ENCODE measurements around the gene WRNIP1.

The WRNIP1 gene

GRCh38 chr6:2772840-2773239 is 7.6 kb downstream of the WRNIP1 start:
- peak overlapping the region; percentile 81 for H3K9ac ChIP-seq (ENCODE audit: low read depth, low read length, poor library complexity, severe bottlenecking)
- no peaks in the 10 kb centered on the region for H3K9me2 ChIP-seq (replicated peaks; ENCODE audit: low read depth, low read length)
- H3K4me1 ChIP-seq (ENCODE audit: insufficient read depth, low read length, poor library complexity, severe bottlenecking), result peaks cover 78% of the 10 kb centered on the region
- H3K27me3 ChIP-seq (ENCODE audit: insufficient read depth, low read length, poor library complexity, severe bottlenecking), result no peaks in the 10 kb centered on the region
- H3K9me3 ChIP-seq (ENCODE audit: insufficient read depth, low read depth, low read length), result no peaks in the 10 kb centered on the region
- peak overlapping the region; percentile 98 for H3K4me3 ChIP-seq (ENCODE audit: low read length, poor library complexity, severe bottlenecking)
- H3F3A ChIP-seq (ENCODE audit: low read depth), result no peaks in the 10 kb centered on the region
- H4K20me1 ChIP-seq (ENCODE audit: insufficient read depth, low read length, poor library complexity, severe bottlenecking), result peaks cover 78% of the 10 kb centered on the region
- H3K36me3 ChIP-seq (ENCODE audit: insufficient read depth, low read length), result peaks cover 37% of the 10 kb centered on the region; the same call in 1 of the 2 replicates
- H2AFZ ChIP-seq (ENCODE audit: low read length), result no peak overlapping the region
- H3K4me2 ChIP-seq (ENCODE audit: low read depth, low read length, poor library complexity, severe bottlenecking), result peak overlapping the region; percentile 84
- H3K79me2 ChIP-seq (ENCODE audit: insufficient read depth, low read length), result peaks cover 99% of the 10 kb centered on the region
- TF ChIP-seq EZH2phosphoT487 (IDR thresholded peaks at IDR 0.05; ENCODE audit: borderline replicate concordance), result no peak
- no peak for TF ChIP-seq CTCF (conservative IDR thresholded peaks at IDR 0.05; ENCODE audit: low read length)

DNA sequence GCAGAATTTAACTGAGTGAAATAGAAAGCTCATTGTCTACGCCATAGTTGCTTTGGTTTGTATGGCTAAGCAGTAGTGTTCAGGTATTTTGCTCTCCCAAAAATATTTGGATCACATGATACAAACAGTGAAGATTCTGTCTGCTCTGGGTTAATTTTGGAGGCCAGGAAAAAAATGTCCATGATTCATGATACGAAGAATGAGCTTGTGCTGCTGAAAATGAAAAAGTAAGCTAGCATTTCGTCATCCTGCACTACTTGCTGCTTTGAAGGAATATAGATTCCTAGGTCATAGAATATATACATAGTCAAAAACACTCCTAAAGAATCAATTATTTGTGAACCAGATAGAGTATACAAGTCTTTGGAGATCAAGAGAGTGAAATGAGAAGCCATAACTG is 8.3 kb downstream of the WRNIP1 start:
- peak overlapping the region; percentile 17 for H3K9ac ChIP-seq (ENCODE audit: low read depth, low read length, poor library complexity, severe bottlenecking)
- peak overlapping the region; percentile 84 for H3K4me2 ChIP-seq (ENCODE audit: low read depth, low read length, poor library complexity, severe bottlenecking)
- TF ChIP-seq EZH2phosphoT487 (IDR thresholded peaks at IDR 0.05; ENCODE audit: borderline replicate concordance), result no peak
- no peak for TF ChIP-seq CTCF (conservative IDR thresholded peaks at IDR 0.05; ENCODE audit: low read length)
- peaks cover 99% of the 10 kb centered on the region for H3K79me2 ChIP-seq (ENCODE audit: insufficient read depth, low read length)
- peaks cover 72% of the 10 kb centered on the region for H4K20me1 ChIP-seq (ENCODE audit: insufficient read depth, low read length, poor library complexity, severe bottlenecking)
- H3F3A ChIP-seq (ENCODE audit: low read depth), result no peaks in the 10 kb centered on the region
- no peak overlapping the region for H2AFZ ChIP-seq (ENCODE audit: low read length)
- H3K4me3 ChIP-seq (ENCODE audit: low read length, poor library complexity, severe bottlenecking), result peak overlapping the region; percentile 98
- no peaks in the 10 kb centered on the region for H3K27me3 ChIP-seq (ENCODE audit: insufficient read depth, low read length, poor library complexity, severe bottlenecking)
- peaks cover 73% of the 10 kb centered on the region for H3K4me1 ChIP-seq (ENCODE audit: insufficient read depth, low read length, poor library complexity, severe bottlenecking)
- no peaks in the 10 kb centered on the region for H3K9me3 ChIP-seq (ENCODE audit: insufficient read depth, low read depth, low read length)
- peaks cover 43% of the 10 kb centered on the region; the same call in 1 of the 2 replicates for H3K36me3 ChIP-seq (ENCODE audit: insufficient read depth, low read length)
- H3K9me2 ChIP-seq (replicated peaks; ENCODE audit: low read depth, low read length), result no peaks in the 10 kb centered on the region

DNA sequence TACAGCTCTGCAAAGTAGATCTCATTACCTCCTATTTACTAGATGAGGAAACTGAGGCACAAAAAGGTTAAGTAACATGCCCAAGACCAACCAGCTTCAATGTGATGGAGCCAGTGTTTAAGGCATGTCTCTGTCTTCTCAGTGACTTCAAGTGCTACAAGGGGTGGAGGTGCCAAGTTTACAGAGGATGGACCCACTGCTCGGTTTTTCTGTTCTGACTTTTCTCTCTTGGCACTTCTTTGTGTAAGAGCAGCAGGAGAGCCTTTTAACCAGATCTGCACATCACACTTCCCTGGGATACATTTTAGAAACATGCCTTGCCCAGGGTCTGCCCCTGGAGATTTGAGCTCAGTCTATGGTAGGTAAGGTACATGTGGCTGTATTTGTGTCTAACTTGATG is 9.8 kb downstream of the WRNIP1 start:
- H3K9ac ChIP-seq (ENCODE audit: low read depth, low read length, poor library complexity, severe bottlenecking), result no peak overlapping the region
- peaks cover 57% of the 10 kb centered on the region for H4K20me1 ChIP-seq (ENCODE audit: insufficient read depth, low read length, poor library complexity, severe bottlenecking)
- peaks cover 99% of the 10 kb centered on the region for H3K79me2 ChIP-seq (ENCODE audit: insufficient read depth, low read length)
- H3K36me3 ChIP-seq (ENCODE audit: insufficient read depth, low read length), result peaks cover 58% of the 10 kb centered on the region; the same call in 1 of the 2 replicates
- no peak overlapping the region for H2AFZ ChIP-seq (ENCODE audit: low read length)
- no peaks in the 10 kb centered on the region for H3K9me2 ChIP-seq (replicated peaks; ENCODE audit: low read depth, low read length)
- H3K4me1 ChIP-seq (ENCODE audit: insufficient read depth, low read length, poor library complexity, severe bottlenecking), result peaks cover 57% of the 10 kb centered on the region
- no peak for TF ChIP-seq EZH2phosphoT487 (IDR thresholded peaks at IDR 0.05; ENCODE audit: borderline replicate concordance)
- TF ChIP-seq CTCF (conservative IDR thresholded peaks at IDR 0.05; ENCODE audit: low read length), result no peak
- peak overlapping the region; percentile 6 for H3K4me3 ChIP-seq (ENCODE audit: low read length, poor library complexity, severe bottlenecking)
- H3K9me3 ChIP-seq (ENCODE audit: insufficient read depth, low read depth, low read length), result no peaks in the 10 kb centered on the region
- H3F3A ChIP-seq (ENCODE audit: low read depth), result no peaks in the 10 kb centered on the region
- H3K4me2 ChIP-seq (ENCODE audit: low read depth, low read length, poor library complexity, severe bottlenecking), result peak overlapping the region; percentile 84
- no peaks in the 10 kb centered on the region for H3K27me3 ChIP-seq (ENCODE audit: insufficient read depth, low read length, poor library complexity, severe bottlenecking)
